Neural crest cell (in vitro differentiated cells): ENCODE measurements around the gene PVALEF. TPM values are rescaled to one million over a fixed set of nuclear protein-coding genes. Genes with fewer than 3 reads are reported as not detected.

Source experiments
- DNase-seq: peaks from one replicate; pipeline ENCODE4 v3.0.0; 2021; ENCODE audit warnings: low read depth, mixed read lengths, low spot score
- H3K27ac Mint-ChIP-seq: one replicate; pipeline ENCODE4 v1.8.0; 2021; ENCODE audit warnings: mild to moderate bottlenecking, mixed read lengths; ENCODE audit not compliant: unreplicated experiment
- H3K27me3 Mint-ChIP-seq: 2 replicates; pipeline ENCODE4 v1.8.0; 2021; ENCODE audit warnings: low read depth, mild to moderate bottlenecking, mixed read lengths
- H3K36me3 Mint-ChIP-seq: 2 replicates; pipeline ENCODE4 v1.8.0; 2021; ENCODE audit warnings: low read depth, mild to moderate bottlenecking, mixed read lengths
- H3K4me1 Mint-ChIP-seq: 2 replicates; pipeline ENCODE4 v1.8.0; 2021; ENCODE audit warnings: mixed read lengths
- H3K4me3 Mint-ChIP-seq: one replicate; pipeline ENCODE4 v1.8.0; 2021; ENCODE audit warnings: mild to moderate bottlenecking, mixed read lengths
- H3K9me3 Mint-ChIP-seq: 2 replicates; pipeline ENCODE4 v1.8.0; 2021; ENCODE audit warnings: mixed read lengths
- CTCF ChIP-seq: fragments of 200-600 bp; sonication (generic); conservative IDR thresholded peaks from 2 replicates; pipeline ENCODE4 v1.5.0; 2021; ENCODE audit warnings: antibody characterized with exemption, mild to moderate bottlenecking
- total RNA-seq: library from RNA; stranded (reverse); gene quantifications from 2 replicates; pipeline ENCODE4 v1.2.1, GENCODE V29; 2021

PVALEF gene
- total RNA-seq, 1 donor from 2014 or later, result not detected

GRCh38 chr17:81162491-81162890, 2.8 kb upstream of the PVALEF start:
- Mint-ChIP-seq H3K27me3 (peaks cover 2% of the 10 kb centered on the region), H3K27ac (no peak overlapping the region), H3K9me3 (no peaks in the 10 kb centered on the region), H3K36me3 (no peaks in the 10 kb centered on the region), H3K4me1 (no peaks in the 10 kb centered on the region), H3K4me3 (no peak overlapping the region)
- TF ChIP-seq CTCF, result no peak
- no peak for DNase-seq

GRCh38 chr17:81163051-81163695, 2.1 kb upstream of the PVALEF start:
- Mint-ChIP-seq H3K27ac (no peak overlapping the region), H3K4me3 (no peak overlapping the region), H3K27me3 (peaks cover 2% of the 10 kb centered on the region), H3K36me3 (no peaks in the 10 kb centered on the region), H3K9me3 (no peaks in the 10 kb centered on the region), H3K4me1 (no peaks in the 10 kb centered on the region)
- TF ChIP-seq CTCF, result no peak
- no peak for DNase-seq

GRCh38 chr17:81163703-81164370, 1.5 kb upstream of the PVALEF start:
- DNase-seq, result no peak
- Mint-ChIP-seq H3K4me1 (no peaks in the 10 kb centered on the region), H3K9me3 (no peaks in the 10 kb centered on the region), H3K27me3 (peaks cover 2% of the 10 kb centered on the region), H3K27ac (no peak overlapping the region), H3K36me3 (no peaks in the 10 kb centered on the region), H3K4me3 (peak overlapping the region; percentile 48)
- TF ChIP-seq CTCF, result no peak

- no peak overlapping the region for H3K27ac Mint-ChIP-seq
- H3K4me1 Mint-ChIP-seq, result no peaks in the 10 kb centered on the region
- TF ChIP-seq CTCF, result no peak
- H3K4me3 Mint-ChIP-seq, result peak overlapping the region; percentile 62
- no peak for DNase-seq
- H3K36me3 Mint-ChIP-seq, result no peaks in the 10 kb centered on the region
- H3K9me3 Mint-ChIP-seq, result no peaks in the 10 kb centered on the region
- peaks cover 2% of the 10 kb centered on the region for H3K27me3 Mint-ChIP-seq
Measured at GRCh38 chr17:81164371-81165245, 699 bp upstream of the PVALEF start.

- no peak within 1 kb of the TSS for H3K27ac Mint-ChIP-seq
- H3K27me3 Mint-ChIP-seq, result peaks cover 2% of the 10 kb centered on the region
- H3K4me3 Mint-ChIP-seq, result peak within 1 kb of the TSS; percentile 51
- no peaks in the 10 kb centered on the region for H3K4me1 Mint-ChIP-seq
- no peaks in the 10 kb centered on the region for H3K36me3 Mint-ChIP-seq
- H3K9me3 Mint-ChIP-seq, result no peaks in the 10 kb centered on the region
- no peak for DNase-seq
- TF ChIP-seq CTCF, result no peak
Measured at GRCh38 chr17:81166033-81166492, 756 bp downstream of the PVALEF start, which contains the start of gene AATK. Gene AATK, minus strand, starts transcription at chr17:81166221. Its CDS starts 229 bp downstream, at chr17:81165992.
